Non-pigmented ciliary epithelial cell (primary cell): ENCODE measurements around the gene HAUS5.
"Not testable (repeated sequence)": the region's sequence is repeated elsewhere in the genome, so short reads cannot be mapped to it uniquely, and the experiment has no call there.

ENCODE experiments used
- DNase-seq: peaks from one replicate; pipeline ENCODE4 v3.0.0-alpha.2; 2010; ENCODE audit warnings: low read depth

The HAUS5 gene

GRCh38 chr19:35612559-35613321, at the start of gene HAUS5:
TSS of gene HAUS5 (plus strand) at chr19:35612735. CDS start at chr19:35612795, 60 bp downstream.
- peak; percentile 38 for DNase-seq

DNA sequence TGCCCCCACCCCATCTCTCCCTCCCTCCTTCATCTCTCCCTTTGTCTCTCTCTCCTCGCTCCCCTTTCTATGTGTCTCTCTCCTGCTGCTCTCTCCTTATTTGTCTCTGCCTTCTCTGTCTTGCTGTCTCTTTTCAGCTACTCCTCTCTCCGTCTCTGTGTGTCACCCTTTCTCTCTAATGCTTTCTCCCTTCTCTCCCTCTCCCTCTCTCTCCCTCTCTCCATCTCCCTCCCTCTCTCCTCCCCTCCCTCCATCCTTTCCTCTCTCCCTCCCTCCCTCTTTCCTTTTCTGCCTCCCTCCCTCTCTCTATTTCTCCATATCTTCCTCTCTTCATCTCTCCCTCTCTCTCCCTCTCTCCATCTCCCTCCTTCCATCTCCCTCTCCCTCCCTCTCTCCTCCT, 49.8 kb upstream of the HAUS5 start:
- DNase-seq, result no peak

- no peak for DNase-seq
These were observed 49.2 kb upstream of the HAUS5 start, which contains the start of gene ATP4A for GRCh38 chr19:35563207-35563829. TSS of gene ATP4A (minus strand) at chr19:35563658. CDS start at chr19:35563629, 29 bp downstream.

DNA sequence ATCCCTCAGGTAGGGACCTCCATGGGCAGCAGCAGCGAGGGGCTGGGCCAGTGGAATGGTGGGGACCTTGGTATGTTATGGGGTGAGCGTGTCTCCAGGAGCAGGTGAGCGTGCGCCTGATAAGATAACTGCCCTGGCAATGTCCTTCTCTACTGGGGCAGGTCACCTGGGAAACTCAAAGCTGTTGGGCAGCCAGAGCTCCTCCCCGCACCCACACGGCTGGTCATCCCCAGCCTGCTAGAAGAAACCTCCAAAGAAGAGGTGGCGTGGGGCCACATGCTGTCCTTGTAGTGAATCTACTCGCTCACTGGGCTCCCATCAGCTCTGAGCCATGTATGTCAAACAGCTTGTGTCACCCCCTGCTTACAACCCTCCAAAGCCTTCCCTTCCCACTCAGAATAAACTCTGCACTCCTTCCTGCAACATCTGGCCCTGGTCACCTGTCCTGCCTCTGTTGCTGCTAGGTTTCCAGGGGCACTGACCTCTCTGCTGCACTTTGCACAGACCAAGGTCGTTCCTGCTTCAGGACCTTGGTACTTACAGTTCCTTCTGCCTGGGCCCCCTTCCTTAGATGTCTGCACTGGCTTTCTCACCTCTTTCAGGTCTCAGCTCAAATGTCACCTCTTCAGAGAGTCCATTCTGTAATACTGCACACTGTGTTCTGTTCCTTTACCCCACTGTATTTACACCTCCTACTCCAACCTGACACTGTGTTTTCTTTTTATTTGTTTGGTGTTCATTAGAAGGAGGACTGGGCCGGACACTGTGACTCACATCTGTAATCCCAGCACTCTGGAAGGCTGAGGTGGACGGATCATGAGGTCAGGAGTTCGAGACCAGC, 47.3 kb upstream of the HAUS5 start:
- DNase-seq, result no peak

DNA sequence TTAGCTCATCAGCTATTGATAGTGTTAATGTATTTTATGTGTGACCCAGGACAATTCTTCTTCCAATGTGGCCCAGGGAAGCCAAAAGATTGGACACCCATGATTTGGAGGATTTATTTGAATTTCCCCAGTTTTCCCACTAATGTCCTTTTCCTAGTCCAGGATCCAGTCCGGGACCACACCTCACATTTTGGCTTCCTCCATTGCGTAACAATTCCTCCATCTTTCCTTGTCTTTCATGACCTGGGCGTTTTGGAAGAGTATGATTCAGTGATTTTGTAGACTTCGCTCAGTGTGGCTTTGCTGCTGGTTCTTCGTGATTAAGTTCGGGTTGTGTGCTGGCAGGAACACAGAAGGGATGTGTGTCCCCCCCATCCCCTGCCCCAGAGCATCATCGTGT, 45.8 kb upstream of the HAUS5 start:
- DNase-seq, result no peak

DNA sequence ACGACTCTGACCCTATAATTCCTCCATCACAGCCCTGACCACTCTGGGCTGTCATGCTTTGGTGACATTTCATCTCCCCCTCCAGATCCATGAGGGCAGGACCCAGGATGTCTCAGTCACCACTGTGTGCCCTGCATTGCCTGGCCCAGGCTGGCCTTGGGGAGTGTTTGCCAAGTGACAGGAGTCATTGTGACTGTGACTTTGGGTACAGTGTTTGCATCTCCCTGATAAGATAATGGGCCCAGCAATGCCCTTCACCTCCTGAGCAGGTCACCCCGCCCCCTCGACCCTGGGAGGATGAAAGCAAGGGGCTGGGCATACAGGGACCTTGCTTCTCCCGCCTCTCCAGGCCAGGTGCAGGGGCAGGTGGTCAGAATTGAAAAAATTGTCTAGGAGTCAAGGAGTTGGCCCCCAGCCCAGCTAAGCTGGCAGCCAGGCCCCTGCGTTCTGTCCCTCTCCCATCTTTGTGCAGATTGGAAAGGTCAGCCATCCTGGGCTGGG, 43.2 kb upstream of the HAUS5 start:
- no peak for DNase-seq

DNA sequence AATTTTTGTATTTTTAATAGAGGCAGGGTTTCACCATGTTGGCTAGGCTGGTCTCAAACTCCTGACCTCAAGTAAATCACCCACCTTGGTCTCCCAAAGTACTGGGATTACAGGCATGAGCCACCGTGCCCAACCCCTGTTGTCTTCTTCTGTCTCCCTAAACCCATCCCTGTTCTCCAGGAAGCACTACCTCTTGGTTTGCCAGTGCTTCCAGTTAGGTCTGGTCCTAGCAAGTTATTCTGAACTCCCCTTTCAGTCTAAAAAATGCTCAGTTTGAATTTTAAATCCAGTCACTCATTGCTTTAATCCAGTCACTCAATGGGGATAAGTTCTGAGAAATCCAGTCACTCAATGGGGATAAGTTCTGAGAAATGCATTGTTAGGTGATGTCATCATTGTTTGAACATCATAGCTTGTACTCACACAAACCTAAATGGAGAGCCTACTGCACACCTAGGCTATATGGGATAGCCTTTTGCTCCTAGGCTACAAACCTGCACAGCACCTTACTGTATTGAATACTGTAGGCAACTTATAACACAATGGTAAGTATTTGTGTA, 41.0 kb upstream of the HAUS5 start:
- no peak for DNase-seq

GRCh38 chr19:35577918-35578317, 34.6 kb upstream of the HAUS5 start:
- DNase-seq, result no peak

GRCh38 chr19:35578707-35579106, 33.8 kb upstream of the HAUS5 start:
- DNase-seq, result no peak

GRCh38 chr19:35582760-35583159, 29.8 kb upstream of the HAUS5 start:
- DNase-seq, result no peak

DNA sequence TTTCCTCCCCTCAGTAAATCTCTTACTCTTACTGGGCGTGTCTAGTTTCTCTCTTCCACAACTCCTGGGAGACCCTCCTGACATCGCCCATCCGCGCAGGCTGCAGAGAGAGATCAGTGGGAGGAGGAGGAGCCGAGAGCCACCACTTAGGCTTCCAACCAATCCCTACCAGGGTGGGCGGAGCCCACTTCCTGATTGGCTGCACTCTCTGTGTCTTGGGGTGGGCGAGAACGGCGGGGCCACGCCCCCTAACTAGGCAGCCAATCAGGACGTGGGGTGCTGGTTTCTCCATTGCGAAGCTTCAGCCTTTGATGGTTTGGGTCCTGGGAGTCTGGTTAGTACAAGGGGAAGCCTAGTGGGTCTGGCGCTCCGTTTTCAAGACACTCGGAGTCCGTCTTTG, 26.7 kb upstream of the HAUS5 start, which contains the start of gene PMIS2:
Gene PMIS2 (plus strand): TSS at position 326 of the 400 bp plus-strand sequence. CDS start 87 bp downstream, outside the sequence.
- no peak for DNase-seq

- no peak for DNase-seq
These were observed 25.2 kb upstream of the HAUS5 start for GRCh38 chr19:35587321-35587720.

GRCh38 chr19:35590875-35591274, 21.7 kb upstream of the HAUS5 start:
- no peak for DNase-seq

- DNase-seq, result no peak
These were observed 20.3 kb upstream of the HAUS5 start for GRCh38 chr19:35592226-35592625.

DNA sequence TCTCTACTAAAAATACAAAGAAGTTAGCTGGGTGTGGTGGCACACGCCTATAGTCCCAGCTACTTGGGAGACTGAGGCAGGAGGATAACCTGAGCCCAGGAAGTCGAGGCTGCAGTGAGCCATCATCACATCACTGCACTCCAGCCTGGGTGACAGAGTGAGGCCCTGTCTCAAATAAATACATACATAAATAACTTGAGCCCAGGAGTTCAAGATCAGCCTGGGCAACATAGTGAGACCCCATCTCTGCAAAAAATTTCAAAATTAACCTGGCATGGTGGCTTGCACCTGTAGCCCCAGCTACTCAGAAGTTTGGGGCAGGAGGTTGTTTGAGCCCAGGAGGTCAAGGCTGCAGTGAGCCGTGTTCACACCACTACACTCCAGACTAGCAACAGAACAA, 17.5 kb upstream of the HAUS5 start:
- DNase-seq, result not testable (repeated sequence)

DNA sequence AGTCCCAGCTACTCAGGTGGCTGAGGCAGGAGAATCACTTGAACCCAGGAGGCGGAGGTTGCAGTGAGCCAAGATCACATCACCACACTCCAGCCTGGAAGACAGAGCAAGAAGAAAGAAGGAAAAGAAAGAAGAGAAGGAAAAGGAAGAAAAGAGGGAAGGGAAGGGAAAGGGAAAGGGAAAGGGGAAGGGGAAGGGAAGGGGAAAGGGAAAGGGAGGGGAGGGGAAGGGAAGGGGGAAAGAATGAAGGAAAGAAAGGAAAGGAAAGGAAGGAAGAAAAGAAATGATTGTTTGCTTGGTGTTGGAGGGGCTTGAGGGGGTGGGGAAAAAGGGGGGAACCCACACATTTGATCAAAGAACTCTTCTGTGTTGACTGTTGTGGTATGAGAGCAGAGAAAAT, 16.6 kb upstream of the HAUS5 start:
- no peak for DNase-seq

DNA sequence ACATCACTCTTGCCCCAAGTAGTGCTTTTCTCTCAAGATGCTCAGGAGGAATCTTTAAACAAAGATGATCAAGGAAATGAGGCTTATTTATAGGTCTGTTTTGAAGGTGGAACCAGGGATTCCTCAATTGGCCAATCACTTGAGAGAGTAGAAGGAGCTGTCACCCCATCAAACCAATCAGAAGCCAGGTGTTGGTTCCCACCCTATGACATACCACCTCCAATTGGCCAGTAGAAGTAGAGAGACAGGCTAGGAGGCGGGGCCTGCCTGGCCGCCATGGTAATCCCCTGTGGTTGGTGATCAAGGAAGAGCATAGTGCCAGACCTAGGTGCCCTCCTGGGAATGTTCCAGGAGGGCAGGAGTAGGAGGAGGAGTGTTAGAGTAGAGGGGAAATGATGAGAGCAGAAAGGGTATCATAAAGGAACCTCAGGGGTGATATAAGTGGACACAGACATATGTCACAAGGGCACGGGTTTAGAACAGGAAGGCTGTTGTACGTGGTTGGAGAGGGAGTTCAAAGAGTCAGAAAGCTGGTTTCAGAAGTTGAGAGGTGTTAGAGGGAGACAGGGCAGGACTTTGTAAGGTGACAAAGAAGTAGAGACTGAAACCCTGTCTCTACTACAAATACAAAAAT, 16.1 kb upstream of the HAUS5 start:
- no peak for DNase-seq

DNA sequence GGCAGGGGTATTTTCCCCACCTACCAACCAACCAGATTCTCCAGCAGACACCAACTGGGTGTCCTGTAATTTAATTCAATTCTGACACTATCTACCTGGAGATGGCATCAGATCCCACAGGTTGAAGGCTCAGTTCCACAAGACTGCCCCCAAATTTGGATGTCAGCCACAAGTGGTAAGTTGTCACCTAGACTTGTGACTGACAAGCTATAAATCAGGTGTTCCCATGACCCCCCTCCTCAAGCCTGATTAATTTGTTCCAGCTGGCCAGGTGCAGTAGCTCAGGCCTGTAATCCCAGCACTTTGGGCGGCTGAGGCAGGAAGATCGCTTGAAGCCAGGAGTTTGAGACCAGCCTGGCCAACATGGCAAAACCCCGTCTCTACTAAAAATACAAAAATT, 10.6 kb upstream of the HAUS5 start:
- no peak for DNase-seq

DNA sequence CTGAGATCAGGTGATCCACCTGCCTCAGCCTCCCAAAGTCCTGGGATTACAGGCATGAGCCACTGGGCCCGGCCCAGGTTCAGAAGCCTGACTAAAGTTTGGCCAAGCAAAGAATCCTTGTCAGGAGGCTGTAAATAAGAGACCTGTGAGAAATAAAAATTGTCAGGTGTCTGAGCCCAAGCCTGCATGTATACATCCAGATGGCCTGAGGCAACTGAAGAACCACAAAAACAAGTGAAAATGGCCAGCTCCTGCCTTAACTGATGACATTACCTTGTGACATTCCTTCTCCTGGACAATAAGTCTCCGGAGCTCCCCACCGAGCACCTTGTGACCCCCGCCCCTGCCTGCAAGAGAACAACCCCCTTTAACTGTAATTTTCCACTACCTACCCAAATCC, 8.1 kb upstream of the HAUS5 start:
- not testable (repeated sequence) for DNase-seq

DNA sequence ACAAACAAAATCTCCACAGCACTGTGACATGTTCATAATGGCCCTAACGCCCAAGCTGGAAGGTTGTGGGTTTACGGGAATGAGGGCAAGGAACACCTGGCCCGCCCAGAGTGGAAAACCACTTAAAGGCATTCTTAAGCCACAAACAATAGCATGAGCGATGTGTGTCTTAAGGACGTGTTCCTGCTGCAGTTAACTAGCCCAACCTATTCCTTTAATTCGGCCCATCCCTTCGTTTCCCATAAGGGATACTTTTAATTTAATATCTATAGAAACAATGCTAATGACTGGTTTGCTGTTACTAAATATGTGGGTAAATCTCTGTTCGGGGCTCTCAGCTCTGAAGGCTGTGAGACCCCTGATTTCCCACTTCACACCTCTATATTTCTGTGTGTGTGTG, 5.4 kb upstream of the HAUS5 start:
- not testable (repeated sequence) for DNase-seq

- DNase-seq, result no peak
These were observed 4.9 kb upstream of the HAUS5 start for GRCh38 chr19:35607661-35608060.

DNA sequence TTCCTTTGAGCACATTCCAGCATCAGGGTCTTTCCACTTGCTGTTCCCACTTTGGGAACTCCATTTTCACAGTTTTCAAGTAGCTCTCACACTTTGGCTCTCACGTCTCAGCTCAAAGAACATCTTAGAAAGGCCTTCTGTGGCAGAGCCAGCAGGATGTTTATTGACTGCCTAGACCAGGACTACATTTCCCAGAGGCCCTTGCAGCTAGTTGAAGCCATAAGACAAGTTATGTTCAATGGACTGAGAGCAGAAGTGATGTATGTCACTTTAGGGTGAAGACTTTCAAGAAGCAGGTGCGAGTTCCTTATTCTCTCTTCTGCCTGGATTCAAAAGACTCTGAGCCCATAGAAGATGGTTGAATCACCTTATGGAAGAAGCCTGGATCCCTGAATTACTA, 4.3 kb upstream of the HAUS5 start:
- DNase-seq, result no peak
